Esophagus squamous epithelium (tissue), 4 donors: ENCODE measurements around the gene SIPA1.

Experiments used
- CTCF ChIP-seq, 6 experiments: fragments of 450-650 bp in 4 of 6; fragments of 200-600 bp in 2 of 6; sonication (generic) in 2 of 6; IDR thresholded peaks; one replicate each; pipeline ENCODE4 v1.5.1; 2016 to 2019; ENCODE audit warnings: antibody characterized with exemption in 6 of 6, mild to moderate bottlenecking in 4 of 6, moderate library complexity in 4 of 6
- POLR2A ChIP-seq, 4 donors: fragments of 450-650 bp; IDR thresholded peaks; one replicate each; pipeline ENCODE4 v1.6.1; 2017; ENCODE audit warnings: antibody characterized with exemption in 4 of 4, mild to moderate bottlenecking in 4 of 4, moderate library complexity in 3 of 4

- TF ChIP-seq CTCF (IDR thresholded peaks at IDR 0.05) (no peak), POLR2A (IDR thresholded peaks at IDR 0.05) (no peak)
These were observed 15.6 kb downstream of the SIPA1 start for GRCh38 chr11:65653229-65654225.
